Keratinocyte (primary cell): ENCODE results near the gene QRICH2. TPM values are rescaled to one million over a fixed set of nuclear protein-coding genes. Genes with fewer than 3 reads are reported as not detected.

Source experiments
- DNase-seq: peaks from one replicate; pipeline ENCODE4 v3.0.0-alpha.2; 2011; ENCODE audit warnings: low read depth, missing footprints, low spot score
- FAIRE-seq: peaks from 2 replicates; lab custom pipeline; 2011; peaks lifted over from hg19 to GRCh38; lab: Jason Lieb, UNC
- H2AFZ ChIP-seq: 2 replicates; pipeline ENCODE4 v1.6.0; 2012; ENCODE audit warnings: low read length, control low read depth, inconsistent platforms; ENCODE audit not compliant: control insufficient read depth
- H3K27ac ChIP-seq: 2 replicates; pipeline ENCODE4 v1.5.1; 2011; ENCODE audit warnings: low read length; ENCODE audit not compliant: control insufficient read depth, insufficient read depth
- H3K27me3 ChIP-seq: 3 replicates; pipeline ENCODE4 v1.6.0; 2011; ENCODE audit warnings: low read length; ENCODE audit not compliant: control insufficient read depth, insufficient read depth; ENCODE audit errors: extremely low read depth
- H3K36me3 ChIP-seq, 2 experiments: 2 replicates in 1 of 2; 3 replicates in 1 of 2; pipeline ENCODE4 v1.5.1; 2011; ENCODE audit warnings: low read length in 2 of 2, mild to moderate bottlenecking in 1 of 2; ENCODE audit not compliant: control insufficient read depth in 2 of 2, insufficient read depth in 2 of 2; ENCODE audit errors: extremely low read depth in 1 of 2
- H3K4me1 ChIP-seq: 3 replicates; pipeline ENCODE4 v1.5.1; 2011; ENCODE audit warnings: low read length; ENCODE audit not compliant: control insufficient read depth, insufficient read depth; ENCODE audit errors: extremely low read depth
- H3K4me2 ChIP-seq: 3 replicates; pipeline ENCODE4 v1.6.0; 2011; ENCODE audit warnings: low read depth, low read length; ENCODE audit not compliant: control insufficient read depth, insufficient read depth; ENCODE audit errors: extremely low read depth
- H3K4me3 ChIP-seq, 3 experiments: fragments of 200-600 bp in 1 of 3; sonication (generic) in 1 of 3; 2 replicates in 2 of 3; 3 replicates in 1 of 3; pipeline ENCODE4 v1.5.1; 2011 to 2016; ENCODE audit warnings: low read length in 3 of 3, mild to moderate bottlenecking in 3 of 3, control low read depth in 2 of 3, inconsistent platforms in 1 of 3, low read depth in 1 of 3, mixed read lengths in 1 of 3, mixed run types in 1 of 3, moderate library complexity in 1 of 3; ENCODE audit not compliant: control insufficient read depth in 2 of 3, insufficient read depth in 2 of 3; ENCODE audit errors: extremely low read depth in 1 of 3
- H3K79me2 ChIP-seq: 2 replicates; pipeline ENCODE4 v1.6.0; 2012; ENCODE audit warnings: low read length; ENCODE audit not compliant: control insufficient read depth, insufficient read depth
- H3K9ac ChIP-seq: 3 replicates; pipeline ENCODE4 v1.6.0; 2011; ENCODE audit warnings: low read length; ENCODE audit not compliant: control insufficient read depth, insufficient read depth; ENCODE audit errors: extremely low read depth
- H3K9me1 ChIP-seq: 3 replicates; pipeline ENCODE4 v1.6.0; 2011; ENCODE audit warnings: low read length; ENCODE audit not compliant: control insufficient read depth, insufficient read depth; ENCODE audit errors: extremely low read depth
- H3K9me3 ChIP-seq: 2 replicates; pipeline ENCODE4 v1.5.1; 2012; ENCODE audit warnings: low read depth, low read length; ENCODE audit not compliant: control insufficient read depth
- H4K20me1 ChIP-seq: 3 replicates; pipeline ENCODE4 v1.6.0; 2011; ENCODE audit warnings: low read length; ENCODE audit not compliant: control insufficient read depth, insufficient read depth; ENCODE audit errors: extremely low read depth
- EZH2 ChIP-seq: IDR thresholded peaks from one replicate; pipeline ENCODE4 v1.6.1; 2012; ENCODE audit warnings: inconsistent platforms, mild to moderate bottlenecking, low read length, moderate library complexity
- dilution Hi-C: fragments of 300-500 bp; cut with MboI; formaldehyde crosslinking; loops from one replicate; pipeline ENCODE4 v1.7.0; 2020; ENCODE audit warnings: low sequenced_read_pairs; ENCODE audit not compliant: extremely low pct_ligation_motif_present
- polyA minus RNA-seq, 3 experiments: library from RNA; depleted of rRNA, polyadenylated mRNA; stranded (reverse); fragments of >200 nt; gene quantifications; 1 replicate in 1 of 3; 2 replicates in 1 of 3; 3 replicates in 1 of 3; pipeline ENCODE4 v1.2.3, GENCODE V29; 2011
- polyA plus RNA-seq, 5 experiments: library from polyadenylated mRNA; depleted of rRNA in 3 of 5; stranded (reverse) in 3 of 5; stranded (forward) in 1 of 5; unstranded in 1 of 5; fragments of >200 nt; gene quantifications; 1 replicate in 1 of 5; 2 replicates in 3 of 5; 3 replicates in 1 of 5; pipeline versions ENCODE4 v1.2.1 to v1.2.3, GENCODE V29; 2011 to 2012; ENCODE audit warnings: missing spikeins in 2 of 5, low read depth in 1 of 5, low replicate concordance in 1 of 5
- TF ChIP-seq, protein P1 (sequence below), 3 experiments: IDR thresholded peaks in 1 of 3; conservative IDR thresholded peaks in 1 of 3; optimal IDR thresholded peaks in 1 of 3; 2 replicates in 2 of 3; 3 replicates in 1 of 3; pipeline versions ENCODE3 to v1.5.1; 2011; ENCODE audit warnings: low read length in 3 of 3, mild to moderate bottlenecking in 3 of 3, moderate library complexity in 2 of 3, control low read depth in 1 of 3, inconsistent platforms in 1 of 3; ENCODE audit not compliant: insufficient read depth in 2 of 3; ENCODE audit errors: extremely low read depth in 1 of 3

QRICH2 gene, protein sequence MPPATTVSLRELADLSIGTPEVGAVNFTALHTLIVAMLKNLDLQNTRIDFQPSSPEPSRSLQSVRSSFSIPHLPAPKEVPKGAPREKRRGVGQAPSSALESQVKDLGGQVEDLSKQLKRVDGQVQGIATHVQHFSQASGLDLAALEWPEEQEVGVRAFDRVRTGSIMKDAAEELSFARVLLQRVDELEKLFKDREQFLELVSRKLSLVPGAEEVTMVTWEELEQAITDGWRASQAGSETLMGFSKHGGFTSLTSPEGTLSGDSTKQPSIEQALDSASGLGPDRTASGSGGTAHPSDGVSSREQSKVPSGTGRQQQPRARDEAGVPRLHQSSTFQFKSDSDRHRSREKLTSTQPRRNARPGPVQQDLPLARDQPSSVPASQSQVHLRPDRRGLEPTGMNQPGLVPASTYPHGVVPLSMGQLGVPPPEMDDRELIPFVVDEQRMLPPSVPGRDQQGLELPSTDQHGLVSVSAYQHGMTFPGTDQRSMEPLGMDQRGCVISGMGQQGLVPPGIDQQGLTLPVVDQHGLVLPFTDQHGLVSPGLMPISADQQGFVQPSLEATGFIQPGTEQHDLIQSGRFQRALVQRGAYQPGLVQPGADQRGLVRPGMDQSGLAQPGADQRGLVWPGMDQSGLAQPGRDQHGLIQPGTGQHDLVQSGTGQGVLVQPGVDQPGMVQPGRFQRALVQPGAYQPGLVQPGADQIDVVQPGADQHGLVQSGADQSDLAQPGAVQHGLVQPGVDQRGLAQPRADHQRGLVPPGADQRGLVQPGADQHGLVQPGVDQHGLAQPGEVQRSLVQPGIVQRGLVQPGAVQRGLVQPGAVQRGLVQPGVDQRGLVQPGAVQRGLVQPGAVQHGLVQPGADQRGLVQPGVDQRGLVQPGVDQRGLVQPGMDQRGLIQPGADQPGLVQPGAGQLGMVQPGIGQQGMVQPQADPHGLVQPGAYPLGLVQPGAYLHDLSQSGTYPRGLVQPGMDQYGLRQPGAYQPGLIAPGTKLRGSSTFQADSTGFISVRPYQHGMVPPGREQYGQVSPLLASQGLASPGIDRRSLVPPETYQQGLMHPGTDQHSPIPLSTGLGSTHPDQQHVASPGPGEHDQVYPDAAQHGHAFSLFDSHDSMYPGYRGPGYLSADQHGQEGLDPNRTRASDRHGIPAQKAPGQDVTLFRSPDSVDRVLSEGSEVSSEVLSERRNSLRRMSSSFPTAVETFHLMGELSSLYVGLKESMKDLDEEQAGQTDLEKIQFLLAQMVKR (N-terminal part only)
- 1.1 to 4.8 TPM (median 1.6 TPM) in 3 replicates for polyA plus RNA-seq
- 2.3 TPM for polyA plus RNA-seq (2011; ENCODE audit: low read depth)
- 0.62 and 1.3 TPM in 2 replicates for polyA plus RNA-seq (2011; cell fraction: cytosol; rRNA removed)
- 11.1 and 14.7 TPM in 2 replicates for polyA plus RNA-seq (2011; cell fraction: nucleus; rRNA removed)
- 1.3 and 2.2 TPM in 2 replicates for polyA plus RNA-seq (2012; ENCODE audit: low replicate concordance)
- polyA minus RNA-seq, result 1.7 to 11.3 TPM (median 9.9 TPM) in 3 replicates
- 2.1 TPM for polyA minus RNA-seq (2011; cell fraction: cytosol; rRNA and poly(A)+ RNA removed)
- 5.6 and 9.3 TPM in 2 replicates for polyA minus RNA-seq (2011; cell fraction: nucleus; rRNA and poly(A)+ RNA removed)

DNA sequence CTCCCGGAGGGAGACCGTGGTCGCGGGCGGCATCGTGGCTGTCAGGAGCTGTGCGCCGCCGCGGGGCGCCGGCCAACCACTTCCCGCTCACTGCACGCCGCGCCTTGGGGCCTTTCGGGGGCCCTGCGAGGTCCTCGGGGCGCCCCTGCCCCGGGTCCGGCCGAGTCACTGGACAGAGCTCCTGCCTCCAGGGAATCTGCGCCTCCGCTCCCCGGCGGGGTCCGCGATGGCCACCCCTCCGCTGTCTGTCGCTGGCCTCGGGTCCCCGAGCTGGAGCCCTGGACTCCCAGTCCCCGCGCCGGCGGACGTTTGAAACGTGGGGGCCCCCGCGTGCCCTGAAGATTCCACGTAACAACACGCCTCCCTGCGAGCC is at the start of gene QRICH2:
TSS of gene QRICH2 (minus strand) at position 311 of the 373 bp plus-strand sequence. CDS start at position 33, 278 bp downstream.
- no peaks in the 10 kb centered on the region for H3K27me3 ChIP-seq
- H3K9ac ChIP-seq, result no peak within 1 kb of the TSS
- no peaks in the 10 kb centered on the region for H3K79me2 ChIP-seq
- H3K4me2 ChIP-seq, result no peak within 1 kb of the TSS
- H3K36me3 ChIP-seq, result peaks cover 9 to 16% of the 10 kb centered on the region in 2 experiments
- H4K20me1 ChIP-seq, result no peaks in the 10 kb centered on the region
- FAIRE-seq (no peak), DNase-seq (no peak)
- H3K9me1 ChIP-seq, result no peaks in the 10 kb centered on the region
- dilution Hi-C loops, result no loop called here
- no peak within 1 kb of the TSS for H2AFZ ChIP-seq
- no peak within 1 kb of the TSS for H3K4me3 ChIP-seq
- no peaks in the 10 kb centered on the region for H3K9me3 ChIP-seq
- H3K4me1 ChIP-seq, result no peaks in the 10 kb centered on the region
- no peak for TF ChIP-seq EZH2
- TF ChIP-seq, protein P1, sequence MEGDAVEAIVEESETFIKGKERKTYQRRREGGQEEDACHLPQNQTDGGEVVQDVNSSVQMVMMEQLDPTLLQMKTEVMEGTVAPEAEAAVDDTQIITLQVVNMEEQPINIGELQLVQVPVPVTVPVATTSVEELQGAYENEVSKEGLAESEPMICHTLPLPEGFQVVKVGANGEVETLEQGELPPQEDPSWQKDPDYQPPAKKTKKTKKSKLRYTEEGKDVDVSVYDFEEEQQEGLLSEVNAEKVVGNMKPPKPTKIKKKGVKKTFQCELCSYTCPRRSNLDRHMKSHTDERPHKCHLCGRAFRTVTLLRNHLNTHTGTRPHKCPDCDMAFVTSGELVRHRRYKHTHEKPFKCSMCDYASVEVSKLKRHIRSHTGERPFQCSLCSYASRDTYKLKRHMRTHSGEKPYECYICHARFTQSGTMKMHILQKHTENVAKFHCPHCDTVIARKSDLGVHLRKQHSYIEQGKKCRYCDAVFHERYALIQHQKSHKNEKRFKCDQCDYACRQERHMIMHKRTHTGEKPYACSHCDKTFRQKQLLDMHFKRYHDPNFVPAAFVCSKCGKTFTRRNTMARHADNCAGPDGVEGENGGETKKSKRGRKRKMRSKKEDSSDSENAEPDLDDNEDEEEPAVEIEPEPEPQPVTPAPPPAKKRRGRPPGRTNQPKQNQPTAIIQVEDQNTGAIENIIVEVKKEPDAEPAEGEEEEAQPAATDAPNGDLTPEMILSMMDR (optimal IDR thresholded peaks at IDR 0.05 in 1 of 3, IDR thresholded peaks at IDR 0.05 in 1 of 3, conservative IDR thresholded peaks at IDR 0.05 in 1 of 3; ENCODE audit: extremely low read depth in 1 of 3, insufficient read depth in 2 of 3, low read length in 3 of 3), result no peak
- no peak within 1 kb of the TSS for H3K27ac ChIP-seq

DNA sequence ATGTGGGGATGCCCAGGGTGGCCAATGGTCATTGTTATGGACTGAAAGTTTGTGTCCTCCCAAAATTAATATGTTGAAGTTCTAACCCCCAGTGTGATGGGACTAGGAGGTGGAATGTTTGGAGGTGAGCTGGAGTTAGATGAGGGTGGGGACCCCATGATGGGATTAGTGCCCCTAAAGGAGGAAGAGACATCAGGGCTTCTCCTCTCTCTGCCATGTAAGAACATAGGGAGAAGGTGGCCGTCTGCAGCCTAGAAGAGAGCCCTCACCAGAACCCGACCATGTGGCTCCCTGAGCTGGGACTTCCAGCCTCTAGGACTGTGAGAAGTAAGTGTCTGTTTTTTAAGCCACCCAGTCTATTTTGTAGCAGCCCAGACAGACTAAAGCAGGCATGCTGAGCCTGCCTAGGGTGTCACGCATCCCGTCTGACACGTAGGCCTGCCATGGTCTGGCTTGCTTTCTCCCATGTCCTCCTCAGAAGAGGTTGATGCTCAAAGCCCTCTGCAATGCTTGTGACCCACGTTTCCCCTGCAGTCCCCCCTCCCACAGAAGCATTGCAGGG is 49.6 kb upstream of the QRICH2 start:
- Histone ChIP-seq H3K27ac (no peak overlapping the region), H4K20me1 (no peaks in the 10 kb centered on the region), H3K4me2 (no peak overlapping the region), H3K27me3 (no peaks in the 10 kb centered on the region), H3K9me3 (no peaks in the 10 kb centered on the region), H2AFZ (no peak overlapping the region), H3K9ac (no peak overlapping the region), H3K9me1 (no peaks in the 10 kb centered on the region), H3K4me3 (no peak overlapping the region), H3K79me2 (peaks cover 5% of the 10 kb centered on the region), H3K36me3 (no peaks in the 10 kb centered on the region), H3K4me1 (peaks cover 21% of the 10 kb centered on the region)
- FAIRE-seq (no peak), DNase-seq (no peak)
- dilution Hi-C loops, result no loop called here
- TF ChIP-seq, protein P1 (optimal IDR thresholded peaks at IDR 0.05 in 1 of 3, IDR thresholded peaks at IDR 0.05 in 1 of 3, conservative IDR thresholded peaks at IDR 0.05 in 1 of 3; ENCODE audit: extremely low read depth in 1 of 3, insufficient read depth in 2 of 3, low read length in 3 of 3), result no peak
- TF ChIP-seq EZH2, result no peak
